CD4-positive, alpha-beta memory T cell (primary cell): ENCODE data around the gene NTSR2. TPM values are rescaled to one million over a fixed set of nuclear protein-coding genes. Genes with fewer than 3 reads are reported as not detected.

Experiments
- CTCF ChIA-PET: fragments of 350-600 bp; sonication (Branson Sonifier 250); formaldehyde crosslinking; loops from one replicate; lab custom pipeline; 2021; ENCODE audit warnings: inconsistent platforms; ENCODE audit not compliant: partially characterized antibody; lab: Charles Lee
- POLR2A ChIA-PET: fragments of 350-600 bp; sonication (Branson Sonifier 250); formaldehyde crosslinking; loops from one replicate; lab custom pipeline; 2021; ENCODE audit not compliant: partially characterized antibody; lab: Charles Lee
- DNase-seq, 5 donors: peaks; one replicate each; pipeline versions ENCODE4 v3.0.0 to v3.0.0-alpha.2; 2020 to 2022; ENCODE audit warnings: mixed read lengths in 1 of 5
- H3K27ac ChIP-seq: one replicate; pipeline ENCODE4 v1.7.0; 2013; ENCODE audit warnings: low read depth, low read length
- H3K27me3 ChIP-seq: 2 replicates; pipeline ENCODE4 v1.7.0; 2013; ENCODE audit warnings: mild to moderate bottlenecking, low read length, moderate library complexity; ENCODE audit not compliant: insufficient read depth
- H3K36me3 ChIP-seq: 2 replicates; pipeline ENCODE4 v1.7.0; 2013; ENCODE audit warnings: mild to moderate bottlenecking, low read length, moderate library complexity; ENCODE audit not compliant: insufficient read depth
- H3K4me1 ChIP-seq: 2 replicates; pipeline ENCODE4 v1.7.0; 2013; ENCODE audit warnings: mild to moderate bottlenecking, low read length, moderate library complexity; ENCODE audit not compliant: insufficient read depth
- H3K4me3 ChIP-seq, 2 donors: one replicate each; pipeline ENCODE4 v1.7.0; 2013; ENCODE audit warnings: low read length in 2 of 2, mild to moderate bottlenecking in 1 of 2
- H3K9me3 ChIP-seq, 2 donors: one replicate each; pipeline ENCODE4 v1.7.0; 2013; ENCODE audit warnings: low read length in 2 of 2, control low read depth in 1 of 2; ENCODE audit not compliant: control insufficient read depth in 1 of 2
- H3K27ac Mint-ChIP-seq, 7 donors: one replicate each; pipeline ENCODE4 v1.8.0; 2020 to 2021; ENCODE audit warnings: mixed read lengths in 7 of 7, mild to moderate bottlenecking in 6 of 7, inconsistent platforms in 3 of 7, moderate library complexity in 3 of 7
- H3K27me3 Mint-ChIP-seq, 2 donors: one replicate each; pipeline ENCODE4 v1.8.0; 2020 to 2021; ENCODE audit warnings: mixed read lengths in 2 of 2
- H3K36me3 Mint-ChIP-seq, 2 donors: one replicate each; pipeline ENCODE4 v1.8.0; 2020 to 2021; ENCODE audit warnings: mixed read lengths in 2 of 2, inconsistent platforms in 1 of 2, mild to moderate bottlenecking in 1 of 2
- H3K4me1 Mint-ChIP-seq, 4 donors: one replicate each; pipeline ENCODE4 v1.8.0; 2020 to 2021; ENCODE audit warnings: mixed read lengths in 4 of 4, mild to moderate bottlenecking in 1 of 4
- H3K4me3 Mint-ChIP-seq, 8 donors: one replicate each; pipeline ENCODE4 v1.8.0; 2020 to 2021; ENCODE audit warnings: mixed read lengths in 8 of 8, mild to moderate bottlenecking in 7 of 8, moderate library complexity in 6 of 8, inconsistent platforms in 3 of 8
- H3K9me3 Mint-ChIP-seq, 8 donors: one replicate each; pipeline ENCODE4 v1.8.0; 2020 to 2021; ENCODE audit warnings: mixed read lengths in 8 of 8, mild to moderate bottlenecking in 5 of 8, inconsistent platforms in 3 of 8, moderate library complexity in 1 of 8
- intact Hi-C: fragments of 100-400 bp; cut with micrococcal nuclease; formaldehyde crosslinking; loops from one replicate; pipeline ENCODE4 v1.15.1; 2023
- polyA plus RNA-seq, 2 donors: library from polyadenylated mRNA; unstranded; fragments of 300-500 nt; fragmentation: Illumina TruSeq; gene quantifications; one replicate each; pipeline ENCODE4 v1.2.3, GENCODE V29; 2021
- total RNA-seq, 2 experiments: library from RNA; stranded (reverse); gene quantifications; one replicate each; pipeline ENCODE4 v1.2.3, GENCODE V29; 2021

Gene NTSR2
- total and polyA plus RNA-seq, 4 experiments from 2014 or later: not detected

DNA sequence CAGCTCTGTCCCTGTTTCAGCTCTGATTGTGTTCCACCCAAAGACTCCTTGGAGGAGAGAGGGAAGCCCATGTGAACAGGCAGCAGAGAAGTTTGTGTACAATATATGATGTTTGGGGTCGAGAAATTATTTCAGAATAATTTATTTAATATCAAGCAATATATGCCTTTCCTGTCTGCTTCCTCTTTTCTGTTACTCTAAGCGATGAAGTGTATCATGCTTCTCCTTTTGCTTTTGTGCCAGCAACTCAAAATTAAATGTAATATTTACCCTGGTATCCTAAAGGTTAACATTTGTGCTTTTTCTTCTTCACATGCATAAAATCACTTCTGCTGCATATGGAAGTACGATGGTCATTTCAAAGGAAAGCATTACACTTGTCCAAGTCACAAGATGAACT lies 2.4 kb upstream of the NTSR2 start:
- Histone ChIP-seq H3K9me3 (no peaks in the 10 kb centered on the region), H3K27me3 (peaks cover 4% of the 10 kb centered on the region), H3K27ac (no peak overlapping the region), H3K4me3 (no peak overlapping the region), H3K36me3 (no peaks in the 10 kb centered on the region), H3K4me1 (no peaks in the 10 kb centered on the region)
- Mint-ChIP-seq H3K27ac (no peak overlapping the region), H3K27me3 (peaks cover 40 to 41% of the 10 kb centered on the region in 2 donors), H3K36me3 (peaks cover 0 to 4% of the 10 kb centered on the region in 2 donors), H3K4me3 (no peak overlapping the region), H3K9me3 (peaks cover 0 to 9% (median 2%) of the 10 kb centered on the region in 8 donors), H3K4me1 (peaks cover 6 to 10% (median 8%) of the 10 kb centered on the region in 4 donors)
- no peak for DNase-seq
- CTCF ChIA-PET: interaction anchor here (0.7 to 3.1 kb wide), 2 partner anchors 10 to 16 kb away, joined by 3 to 12 read pairs; no protein-coding TSS in a partner anchor
- POLR2A ChIA-PET: no interaction called here
- intact Hi-C loops: no loop called here

DNA sequence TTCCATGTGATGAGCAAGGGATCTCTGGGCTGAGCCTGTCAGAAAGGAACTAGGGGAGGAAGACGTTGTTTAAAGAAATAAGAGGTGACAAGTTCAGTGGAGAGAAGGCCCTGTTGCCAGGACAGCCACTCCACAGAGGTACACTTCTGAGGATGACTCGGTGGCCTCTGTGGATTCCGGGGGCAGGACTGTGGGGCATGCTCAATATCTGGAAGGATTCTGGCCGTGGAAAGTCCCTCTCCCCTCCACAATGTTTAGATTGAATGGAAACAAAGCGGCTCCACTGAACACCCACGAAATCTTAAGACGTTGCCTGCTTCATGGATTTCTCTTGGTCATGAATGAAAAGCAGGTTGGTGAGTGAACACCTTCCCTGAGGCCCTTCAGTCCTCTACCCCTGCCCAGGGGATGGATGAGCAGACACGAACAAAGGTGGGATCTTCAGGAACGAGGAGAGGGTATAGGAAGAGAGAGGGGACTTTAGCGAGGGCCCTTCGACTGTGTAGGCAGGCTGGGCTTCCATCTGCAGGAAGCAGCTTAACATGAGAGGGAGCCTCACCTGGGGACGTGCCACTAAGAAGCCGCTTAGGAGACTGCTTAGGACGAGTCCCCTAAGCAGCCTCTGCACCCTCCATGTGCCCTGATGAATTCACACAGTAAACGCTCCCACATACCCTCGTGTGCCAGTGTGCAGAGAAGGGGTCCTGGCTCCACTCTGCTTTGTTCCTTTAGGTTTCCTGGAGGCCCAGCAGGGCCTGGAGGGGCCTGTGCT lies 1.9 kb downstream of the NTSR2 start:
- Mint-ChIP-seq H3K36me3 (no peaks in the 10 kb centered on the region), H3K27ac (peak overlapping the region in 1 of 7 donors; percentile 67), H3K9me3 (peaks cover 0 to 8% (median 1%) of the 10 kb centered on the region in 8 donors), H3K4me3 (no peak overlapping the region), H3K27me3 (peaks cover 24 to 33% of the 10 kb centered on the region in 2 donors), H3K4me1 (peaks cover 6 to 13% (median 8%) of the 10 kb centered on the region in 4 donors)
- Histone ChIP-seq H3K9me3 (no peaks in the 10 kb centered on the region), H3K27ac (no peak overlapping the region), H3K4me1 (no peaks in the 10 kb centered on the region), H3K27me3 (no peaks in the 10 kb centered on the region), H3K4me3 (no peak overlapping the region), H3K36me3 (no peaks in the 10 kb centered on the region)
- POLR2A ChIA-PET: no interaction called here
- DNase-seq: no peak
- intact Hi-C loops: no loop called here
- CTCF ChIA-PET: interaction anchor here (1.2 kb wide), 1 partner anchor 20 kb away, joined by 3 read pairs; no protein-coding TSS in a partner anchor

GRCh38 chr2:11667194-11667593 lies 2.8 kb downstream of the NTSR2 start:
- H3K4me3 ChIP-seq: no peak overlapping the region
- no peak overlapping the region for H3K27ac Mint-ChIP-seq
- ChIA-PET CTCF (interaction anchor here (1.2 kb wide), 1 partner anchor 21 kb away, joined by 3 read pairs; no protein-coding TSS in a partner anchor), POLR2A (no interaction called here)
- no peak overlapping the region for H3K27ac ChIP-seq
- H3K4me1 Mint-ChIP-seq: peaks cover 6 to 13% (median 8%) of the 10 kb centered on the region in 4 donors
- H3K9me3 ChIP-seq: no peaks in the 10 kb centered on the region
- intact Hi-C loops: no loop called here
- no peak for DNase-seq
- H3K27me3 ChIP-seq: no peaks in the 10 kb centered on the region
- H3K36me3 ChIP-seq: no peaks in the 10 kb centered on the region
- H3K4me1 ChIP-seq: no peaks in the 10 kb centered on the region
- H3K4me3 Mint-ChIP-seq: no peak overlapping the region
- H3K9me3 Mint-ChIP-seq: peaks cover 0 to 15% (median 7%) of the 10 kb centered on the region in 8 donors
- peaks cover 28 to 30% of the 10 kb centered on the region in 2 donors for H3K27me3 Mint-ChIP-seq
- no peaks in the 10 kb centered on the region for H3K36me3 Mint-ChIP-seq

DNA sequence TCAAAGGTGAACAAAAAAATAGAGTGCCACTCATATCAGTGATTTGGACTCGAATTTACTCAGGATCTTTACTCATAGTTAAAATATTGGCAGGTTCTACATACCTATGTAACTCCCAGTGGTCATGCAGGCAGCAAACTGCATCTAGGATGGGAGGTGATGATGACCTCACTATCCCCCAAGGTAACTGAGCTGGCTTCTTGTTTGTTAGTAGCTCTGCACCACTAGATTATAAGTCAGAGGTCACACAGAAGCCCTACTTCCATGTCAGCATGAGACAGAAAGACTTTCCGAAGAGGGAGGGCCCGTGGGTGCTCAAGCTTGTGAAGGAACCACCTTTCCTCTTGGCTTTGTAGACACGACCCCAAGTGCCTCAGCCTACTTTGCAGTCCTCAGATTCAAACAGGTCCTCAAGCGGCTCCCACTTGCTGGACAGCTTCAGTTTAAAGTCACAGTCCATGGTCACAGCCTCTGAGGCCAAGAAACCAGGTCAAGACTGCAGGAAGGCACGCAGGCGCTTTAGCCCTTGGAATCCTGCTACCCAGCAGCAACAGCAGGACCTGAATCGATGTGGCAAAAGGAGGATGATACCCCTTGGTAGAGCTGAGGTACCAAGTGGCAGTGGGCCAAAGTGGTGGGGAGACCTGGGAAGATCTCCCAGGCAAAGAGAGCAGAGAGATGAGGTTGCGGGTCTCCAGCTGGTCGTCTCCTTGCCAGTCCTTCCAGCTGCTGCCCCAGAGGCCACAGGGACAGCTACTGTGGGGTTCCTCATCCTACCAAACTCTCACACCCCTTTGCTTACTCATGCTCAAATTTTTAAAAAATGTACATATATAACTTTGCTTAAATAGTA lies 4.3 kb downstream of the NTSR2 start:
- no peaks in the 10 kb centered on the region for H3K9me3 ChIP-seq
- CTCF ChIA-PET: interaction anchor here (1.7 kb wide), 1 partner anchor 15 kb away, joined by 4 read pairs; no protein-coding TSS in a partner anchor
- H3K36me3 ChIP-seq: no peaks in the 10 kb centered on the region
- H3K4me3 Mint-ChIP-seq: no peak overlapping the region
- no peaks in the 10 kb centered on the region for H3K27me3 ChIP-seq
- no peak for DNase-seq
- peaks cover 32 to 33% of the 10 kb centered on the region in 2 donors for H3K27me3 Mint-ChIP-seq
- H3K27ac ChIP-seq: no peak overlapping the region
- no peaks in the 10 kb centered on the region for H3K4me1 ChIP-seq
- no peak overlapping the region for H3K4me3 ChIP-seq
- H3K36me3 Mint-ChIP-seq: no peaks in the 10 kb centered on the region
- peaks cover 6 to 13% (median 8%) of the 10 kb centered on the region in 4 donors for H3K4me1 Mint-ChIP-seq
- POLR2A ChIA-PET: no interaction called here
- no peak overlapping the region for H3K27ac Mint-ChIP-seq
- intact Hi-C loops: no loop called here
- peaks cover 0 to 19% (median 10%) of the 10 kb centered on the region in 8 donors for H3K9me3 Mint-ChIP-seq

DNA sequence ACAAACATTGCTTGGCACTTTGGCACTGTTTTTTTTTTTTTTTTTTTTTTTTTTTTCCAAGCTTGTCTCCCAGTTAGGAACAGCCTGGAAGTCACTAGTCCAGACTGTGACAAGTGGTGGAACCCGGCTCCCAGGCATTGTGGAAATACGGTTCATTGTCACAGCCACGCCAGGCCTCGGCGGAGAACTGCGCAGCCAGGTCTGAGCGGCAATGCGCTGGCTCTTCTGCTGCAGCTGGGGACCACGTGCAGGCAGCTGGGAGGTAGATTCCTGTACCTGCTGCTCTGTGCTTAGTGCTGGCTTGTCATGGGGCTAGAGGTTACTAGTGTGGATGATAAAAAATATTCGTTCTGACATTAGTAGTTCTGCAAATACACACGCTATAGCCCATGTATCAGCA lies 5.0 kb downstream of the NTSR2 start:
- H3K4me1 ChIP-seq: no peaks in the 10 kb centered on the region
- no peak overlapping the region for H3K4me3 ChIP-seq
- Mint-ChIP-seq H3K4me3 (no peak overlapping the region), H3K9me3 (peaks cover 0 to 16% (median 10%) of the 10 kb centered on the region in 8 donors), H3K27ac (no peak overlapping the region), H3K4me1 (peaks cover 3 to 7% (median 4%) of the 10 kb centered on the region in 4 donors), H3K36me3 (no peaks in the 10 kb centered on the region), H3K27me3 (peaks cover 27 to 29% of the 10 kb centered on the region in 2 donors)
- intact Hi-C loops: no loop called here
- ChIA-PET POLR2A (no interaction called here), CTCF (interaction anchor here (1.7 kb wide), 1 partner anchor 16 kb away, joined by 4 read pairs; no protein-coding TSS in a partner anchor)
- DNase-seq: no peak
- H3K27ac ChIP-seq: no peak overlapping the region
- H3K36me3 ChIP-seq: no peaks in the 10 kb centered on the region
- H3K27me3 ChIP-seq: no peaks in the 10 kb centered on the region
- H3K9me3 ChIP-seq: no peaks in the 10 kb centered on the region

- no peak for DNase-seq
- H3K36me3 ChIP-seq: no peaks in the 10 kb centered on the region
- no peak overlapping the region for H3K4me3 ChIP-seq
- Mint-ChIP-seq H3K36me3 (no peaks in the 10 kb centered on the region), H3K4me3 (no peak overlapping the region), H3K9me3 (peaks cover 0 to 15% (median 10%) of the 10 kb centered on the region in 8 donors), H3K27me3 (peaks cover 25 to 28% of the 10 kb centered on the region in 2 donors), H3K27ac (no peak overlapping the region), H3K4me1 (peaks cover 0 to 3% (median under 1%) of the 10 kb centered on the region in 4 donors)
- H3K27ac ChIP-seq: no peak overlapping the region
- H3K27me3 ChIP-seq: no peaks in the 10 kb centered on the region
- H3K4me1 ChIP-seq: no peaks in the 10 kb centered on the region
- no peaks in the 10 kb centered on the region for H3K9me3 ChIP-seq
- intact Hi-C loops: no loop called here
- POLR2A ChIA-PET: no interaction called here
- CTCF ChIA-PET: no interaction called here
These were observed 6.6 kb downstream of the NTSR2 start for GRCh38 chr2:11663427-11663826.

GRCh38 chr2:11662882-11663281 lies 7.1 kb downstream of the NTSR2 start:
- Mint-ChIP-seq H3K36me3 (no peaks in the 10 kb centered on the region), H3K4me1 (peaks cover 0 to 3% (median 0%) of the 10 kb centered on the region in 4 donors), H3K4me3 (no peak overlapping the region), H3K27ac (no peak overlapping the region), H3K27me3 (peaks cover 21 to 23% of the 10 kb centered on the region in 2 donors), H3K9me3 (peaks cover 0 to 15% (median 10%) of the 10 kb centered on the region in 8 donors)
- ChIA-PET CTCF (no interaction called here), POLR2A (no interaction called here)
- no peaks in the 10 kb centered on the region for H3K4me1 ChIP-seq
- H3K27ac ChIP-seq: no peak overlapping the region
- H3K27me3 ChIP-seq: no peaks in the 10 kb centered on the region
- no peaks in the 10 kb centered on the region for H3K36me3 ChIP-seq
- H3K4me3 ChIP-seq: no peak overlapping the region
- intact Hi-C loops: no loop called here
- DNase-seq: no peak
- no peaks in the 10 kb centered on the region for H3K9me3 ChIP-seq
